Breast epithelium (tissue), 3 donors: ENCODE data around the gene RPP14.
"Not testable (repeated sequence)": the region's sequence is repeated elsewhere in the genome, so short reads cannot be mapped to it uniquely, and the experiment has no call there.

Experiments used
- CTCF ChIP-seq, 3 donors: fragments of 450-650 bp; IDR thresholded peaks; one replicate each; pipeline ENCODE4 v1.5.1; 2016 to 2017; ENCODE audit warnings: antibody characterized with exemption in 3 of 3, mild to moderate bottlenecking in 3 of 3, moderate library complexity in 3 of 3
- POLR2A ChIP-seq: fragments of 450-650 bp; IDR thresholded peaks from one replicate; pipeline ENCODE4 v1.6.1; 2016; ENCODE audit warnings: antibody characterized with exemption, mild to moderate bottlenecking, moderate library complexity
- POLR2AphosphoS5 ChIP-seq, 3 donors: sonication (generic); formaldehyde crosslinking; IDR thresholded peaks; one replicate each; pipeline ENCODE4 v1.6.1; 2017; ENCODE audit warnings: antibody characterized with exemption in 3 of 3

- TF ChIP-seq CTCF (IDR thresholded peaks at IDR 0.05); POLR2AphosphoS5 (IDR thresholded peaks at IDR 0.05); POLR2A: not testable (repeated sequence)
Observed at GRCh38 chr3:58290446-58290845, 15.6 kb upstream of the RPP14 start.
